Right kidney (tissue), 1 donor: Measurements from ENCODE around the gene C2CD2L.
"Not testable (repeated sequence)": the region's sequence is repeated elsewhere in the genome, so short reads cannot be mapped to it uniquely, and the experiment has no call there.

Source experiments
- DNase-seq: peaks from one replicate; pipeline ENCODE4 v3.0.0-alpha.2; 2016

The C2CD2L gene

DNA sequence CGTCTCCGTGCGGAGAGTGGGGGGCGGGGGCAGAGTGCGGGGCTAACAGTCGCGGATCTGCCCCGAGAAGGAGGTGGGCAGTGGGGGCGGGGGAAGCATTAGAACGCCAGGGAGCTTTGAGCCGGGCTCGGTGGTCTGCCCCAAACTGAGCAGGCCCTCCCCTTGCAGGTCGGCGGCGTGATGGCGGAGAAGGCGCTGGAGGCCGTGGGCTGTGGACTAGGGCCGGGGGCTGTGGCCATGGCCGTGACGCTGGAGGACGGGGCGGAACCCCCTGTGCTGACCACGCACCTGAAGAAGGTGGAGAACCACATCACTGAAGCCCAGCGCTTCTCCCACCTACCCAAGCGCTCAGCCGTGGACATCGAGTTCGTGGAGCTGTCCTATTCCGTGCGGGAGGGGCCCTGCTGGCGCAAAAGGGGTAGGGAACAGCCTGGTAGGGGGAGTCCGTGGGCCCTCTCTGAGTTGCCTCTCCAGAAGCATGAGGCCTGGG is 42.7 kb downstream of the C2CD2L start:
- DNase-seq: no peak

DNA sequence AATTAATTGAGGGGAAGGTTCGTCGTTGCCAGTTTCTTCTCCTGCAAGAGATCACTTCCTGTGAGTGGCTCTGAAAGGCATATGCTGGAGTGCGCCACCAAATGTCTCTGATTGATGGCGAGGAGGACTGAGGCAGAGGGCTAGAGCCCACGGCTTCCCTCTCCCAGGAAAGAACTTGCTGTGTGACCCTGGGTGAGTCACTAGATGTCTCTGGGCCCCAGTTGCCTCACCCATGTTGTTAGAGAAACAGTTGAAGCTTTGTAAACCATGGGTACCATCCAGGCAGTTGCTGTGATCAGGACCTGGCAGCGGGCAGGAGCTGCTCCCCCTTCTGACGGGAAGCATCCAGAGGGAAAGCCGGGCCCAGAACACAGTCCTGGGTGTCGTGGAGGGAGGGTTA is 44.9 kb downstream of the C2CD2L start:
- no peak for DNase-seq

GRCh38 chr11:119152604-119153003 is 45.5 kb downstream of the C2CD2L start:
- DNase-seq: no peak

GRCh38 chr11:119153049-119153818 is 46.1 kb downstream of the C2CD2L start:
- DNase-seq: no peak

DNA sequence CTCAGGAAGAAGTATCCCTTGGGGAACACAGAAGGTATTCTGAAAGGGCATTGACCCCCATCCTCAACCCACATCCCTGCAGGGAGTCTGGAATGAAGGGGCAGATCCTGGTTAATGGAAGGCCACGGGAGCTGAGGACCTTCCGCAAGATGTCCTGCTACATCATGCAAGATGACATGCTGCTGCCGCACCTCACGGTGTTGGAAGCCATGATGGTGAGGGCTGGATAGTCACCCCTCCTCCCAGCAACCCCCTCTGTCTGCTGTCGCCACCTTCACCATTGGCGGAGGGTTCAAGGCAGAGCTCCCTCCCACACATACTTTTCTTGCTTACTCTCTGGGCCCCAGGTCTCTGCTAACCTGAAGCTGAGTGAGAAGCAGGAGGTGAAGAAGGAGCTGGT is 47.0 kb downstream of the C2CD2L start:
- DNase-seq: no peak

- no peak for DNase-seq
Measured at GRCh38 chr11:119155733-119156492, 48.8 kb downstream of the C2CD2L start.

DNA sequence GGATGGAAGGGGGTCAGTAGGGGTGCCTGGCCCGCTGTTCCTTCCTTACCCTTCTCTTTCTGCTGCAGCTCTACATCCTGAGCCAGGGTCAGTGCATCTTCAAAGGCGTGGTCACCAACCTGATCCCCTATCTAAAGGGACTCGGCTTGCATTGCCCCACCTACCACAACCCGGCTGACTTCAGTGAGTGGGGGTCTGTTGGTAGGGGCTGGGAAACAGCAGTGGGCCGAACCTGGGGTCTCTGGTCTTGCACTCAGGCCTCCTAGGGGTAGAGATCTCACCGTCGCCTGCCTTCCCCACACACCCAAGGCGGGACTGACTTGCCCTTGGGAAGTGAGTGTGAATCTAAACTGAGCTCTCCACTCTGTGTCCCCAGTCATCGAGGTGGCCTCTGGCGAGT is 49.4 kb downstream of the C2CD2L start:
- DNase-seq: no peak

- DNase-seq: no peak
Measured at GRCh38 chr11:119157063-119157462, 49.9 kb downstream of the C2CD2L start.

- no peak for DNase-seq
Measured at GRCh38 chr11:119158467-119158866, 51.3 kb downstream of the C2CD2L start.

DNA sequence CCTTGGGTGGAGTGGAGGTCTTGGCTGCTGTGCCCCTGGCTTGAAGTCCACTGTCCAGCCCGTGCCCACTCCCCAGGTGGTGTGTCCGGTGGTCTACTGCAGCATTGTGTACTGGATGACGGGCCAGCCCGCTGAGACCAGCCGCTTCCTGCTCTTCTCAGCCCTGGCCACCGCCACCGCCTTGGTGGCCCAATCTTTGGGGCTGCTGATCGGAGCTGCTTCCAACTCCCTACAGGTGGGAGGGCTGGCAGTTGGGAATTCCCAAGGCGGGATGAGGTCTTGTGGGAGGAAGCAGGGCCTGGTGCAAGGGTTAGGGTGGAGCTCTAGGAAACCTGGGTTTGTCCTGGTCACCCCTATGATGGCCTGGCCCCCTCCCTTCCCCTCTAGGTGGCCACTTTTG is 53.0 kb downstream of the C2CD2L start:
- DNase-seq: no peak

DNA sequence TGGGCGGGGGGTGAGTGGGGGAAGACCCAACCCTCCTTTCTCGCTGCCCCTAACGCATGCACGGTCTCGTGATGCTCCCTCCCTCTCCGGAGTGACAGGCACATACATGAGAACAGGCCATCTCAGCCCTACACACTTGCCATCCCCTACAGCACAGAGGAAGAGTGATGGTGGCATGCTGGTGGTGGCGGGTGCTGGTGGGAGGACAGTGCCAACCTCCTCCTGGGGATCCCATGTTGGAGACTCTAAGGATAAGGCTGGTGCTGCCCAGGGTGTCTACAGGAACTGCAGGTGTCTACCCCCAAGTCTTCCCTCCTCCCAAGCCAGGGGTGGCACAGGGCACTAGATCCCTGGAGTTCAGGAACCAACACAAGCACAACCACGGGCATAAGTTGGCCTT is 54.7 kb downstream of the C2CD2L start:
- DNase-seq: no peak

DNA sequence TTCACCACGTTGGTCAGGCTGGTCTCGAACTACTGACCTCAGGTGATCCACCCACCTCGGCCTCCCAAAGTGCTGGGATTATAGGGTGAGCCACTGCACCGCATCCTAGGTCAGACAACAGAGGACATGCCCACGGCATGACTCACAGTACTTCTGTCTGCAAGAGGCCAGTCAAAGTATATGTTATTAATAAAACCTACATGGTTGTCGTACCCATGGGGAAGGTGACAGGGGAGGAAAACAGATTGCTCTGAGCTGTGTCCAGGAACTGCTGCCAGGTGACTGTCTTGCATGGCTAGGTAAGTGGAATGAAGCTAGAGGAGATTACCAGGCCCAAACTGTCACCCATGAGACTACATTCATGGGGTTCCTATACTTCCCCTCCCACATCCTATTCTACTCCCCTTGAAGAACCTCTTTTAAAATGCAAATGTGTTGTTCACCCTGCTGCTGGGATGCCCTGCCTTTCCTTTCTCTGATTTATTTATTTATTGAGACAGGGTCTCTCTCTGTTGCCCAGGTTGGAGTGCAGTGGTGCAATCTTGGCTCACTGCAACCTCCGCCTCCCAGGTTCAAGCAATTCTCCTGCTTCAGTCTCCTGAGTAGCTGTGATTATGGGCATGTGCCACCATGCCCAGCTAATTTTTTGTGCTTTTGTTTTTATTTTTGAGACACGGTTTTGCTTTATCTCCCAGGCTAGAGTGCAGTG is 59.4 kb downstream of the C2CD2L start:
- no peak for DNase-seq

GRCh38 chr11:119167077-119167458 is 59.9 kb downstream of the C2CD2L start:
- DNase-seq: not testable (repeated sequence)

DNA sequence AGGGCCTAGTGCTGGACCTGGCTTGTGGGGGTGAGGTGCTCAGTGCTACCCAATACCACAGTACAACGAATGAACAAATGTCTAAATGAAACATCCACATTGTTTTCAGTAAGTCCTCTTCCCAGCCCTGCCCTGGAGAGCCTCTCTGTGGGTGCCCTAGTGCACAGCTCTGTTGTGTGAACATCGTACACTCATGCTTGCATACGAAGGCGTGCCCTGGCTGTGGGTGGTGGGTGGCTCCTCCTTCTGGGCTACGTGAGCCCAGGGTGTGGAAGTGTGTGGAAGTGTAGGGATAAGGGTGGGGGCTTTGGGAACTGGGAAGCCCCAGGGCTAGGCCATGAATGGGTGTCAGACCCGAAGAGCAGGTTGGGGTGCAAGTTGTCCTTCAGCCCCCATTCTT is 60.8 kb downstream of the C2CD2L start:
- DNase-seq: no peak
